ENCODE results near the gene MSX1. TPM values are rescaled to one million over a fixed set of nuclear protein-coding genes. Genes with fewer than 3 reads are reported as not detected.

MSX1 gene
- total and polyA plus RNA-seq, 12 donors: 1.8 to 30.3 (median 7.2) TPM

DNA sequence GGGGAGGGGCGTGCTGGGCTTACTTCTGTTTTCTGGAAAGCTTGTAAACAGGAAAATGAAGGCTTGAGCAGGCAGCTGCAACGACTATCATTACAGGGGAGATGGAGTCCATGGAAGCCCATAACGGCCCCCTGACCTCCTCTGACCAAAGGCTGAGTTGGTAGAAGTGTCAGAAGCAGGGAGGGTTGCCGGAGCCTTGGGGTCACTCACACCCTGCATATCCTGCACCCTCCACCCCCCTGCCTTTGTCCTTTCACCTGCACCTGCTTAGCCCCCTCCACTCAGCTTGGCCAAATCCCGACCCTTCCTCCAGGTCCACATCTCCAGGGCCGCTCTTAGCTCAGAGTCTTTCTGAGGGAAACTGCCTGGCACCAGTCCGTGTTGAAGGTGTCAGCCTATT lies 12.5 kb upstream of the MSX1 start:
- no peaks in the 10 kb centered on the region for H3K9me3 ChIP-seq (replicated peaks in 1 of 3)
- WGBS, 4 donors: 57 to 67% (median 64%) methylated on average over 7 of the region's 7 CpGs

DNA sequence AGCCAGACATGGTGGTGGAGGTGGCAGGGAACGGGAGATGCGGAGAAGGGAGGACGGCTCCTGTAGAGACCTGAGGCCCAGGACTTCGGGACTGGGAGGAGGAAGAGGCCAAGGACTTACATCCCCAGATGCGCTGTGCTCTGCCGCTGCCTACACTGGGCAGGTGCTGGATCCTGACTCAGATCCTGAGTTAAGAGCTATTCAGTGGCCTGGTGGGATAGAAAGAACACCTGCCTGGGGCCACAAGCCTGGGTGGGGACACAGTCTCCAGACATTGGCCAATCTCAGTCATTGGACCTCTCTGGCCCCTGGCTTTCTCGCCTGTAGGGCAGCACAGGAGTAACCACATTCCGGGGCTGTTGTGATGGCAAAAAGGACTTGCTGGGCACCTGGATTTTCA lies 10.9 kb upstream of the MSX1 start:
- Histone ChIP-seq H3K36me3 (replicated peaks in 1 of 2) (no peaks in the 10 kb centered on the region), H3K4me1 (replicated peaks in 1 of 2) (peaks cover 0 to 4% of the 10 kb centered on the region in 2 donors), H3K27me3 (peaks cover 18% of the 10 kb centered on the region), H3K4me3 (no peak overlapping the region), H3K9me3 (replicated peaks in 1 of 3) (no peaks in the 10 kb centered on the region), H3K27ac (no peak overlapping the region)
- DNase-seq: no peak
- 82 to 96% (median 86%) methylated on average over 6 to 8 of the region's 8 CpGs for WGBS, 4 donors
- TF ChIP-seq, protein P1, sequence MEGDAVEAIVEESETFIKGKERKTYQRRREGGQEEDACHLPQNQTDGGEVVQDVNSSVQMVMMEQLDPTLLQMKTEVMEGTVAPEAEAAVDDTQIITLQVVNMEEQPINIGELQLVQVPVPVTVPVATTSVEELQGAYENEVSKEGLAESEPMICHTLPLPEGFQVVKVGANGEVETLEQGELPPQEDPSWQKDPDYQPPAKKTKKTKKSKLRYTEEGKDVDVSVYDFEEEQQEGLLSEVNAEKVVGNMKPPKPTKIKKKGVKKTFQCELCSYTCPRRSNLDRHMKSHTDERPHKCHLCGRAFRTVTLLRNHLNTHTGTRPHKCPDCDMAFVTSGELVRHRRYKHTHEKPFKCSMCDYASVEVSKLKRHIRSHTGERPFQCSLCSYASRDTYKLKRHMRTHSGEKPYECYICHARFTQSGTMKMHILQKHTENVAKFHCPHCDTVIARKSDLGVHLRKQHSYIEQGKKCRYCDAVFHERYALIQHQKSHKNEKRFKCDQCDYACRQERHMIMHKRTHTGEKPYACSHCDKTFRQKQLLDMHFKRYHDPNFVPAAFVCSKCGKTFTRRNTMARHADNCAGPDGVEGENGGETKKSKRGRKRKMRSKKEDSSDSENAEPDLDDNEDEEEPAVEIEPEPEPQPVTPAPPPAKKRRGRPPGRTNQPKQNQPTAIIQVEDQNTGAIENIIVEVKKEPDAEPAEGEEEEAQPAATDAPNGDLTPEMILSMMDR (IDR thresholded peaks at IDR 0.05): no peak
- TF ChIP-seq POLR2A (IDR thresholded peaks at IDR 0.05): no peak
- intact Hi-C loops (cut with DNase I): no loop called here

More for the DNA sequence above, 12.5 kb upstream of the MSX1 start:
- Histone ChIP-seq H3K27ac (no peak overlapping the region), H3K4me1 (replicated peaks in 1 of 2) (no peaks in the 10 kb centered on the region), H3K36me3 (replicated peaks in 1 of 2) (no peaks in the 10 kb centered on the region), H3K4me3 (no peak overlapping the region), H3K27me3 (peaks cover 16% of the 10 kb centered on the region)
- intact Hi-C loops (cut with DNase I): no loop called here
- TF ChIP-seq, protein P1 (IDR thresholded peaks at IDR 0.05): no peak
- no peak for TF ChIP-seq POLR2A (IDR thresholded peaks at IDR 0.05)
- DNase-seq: no peak

DNA sequence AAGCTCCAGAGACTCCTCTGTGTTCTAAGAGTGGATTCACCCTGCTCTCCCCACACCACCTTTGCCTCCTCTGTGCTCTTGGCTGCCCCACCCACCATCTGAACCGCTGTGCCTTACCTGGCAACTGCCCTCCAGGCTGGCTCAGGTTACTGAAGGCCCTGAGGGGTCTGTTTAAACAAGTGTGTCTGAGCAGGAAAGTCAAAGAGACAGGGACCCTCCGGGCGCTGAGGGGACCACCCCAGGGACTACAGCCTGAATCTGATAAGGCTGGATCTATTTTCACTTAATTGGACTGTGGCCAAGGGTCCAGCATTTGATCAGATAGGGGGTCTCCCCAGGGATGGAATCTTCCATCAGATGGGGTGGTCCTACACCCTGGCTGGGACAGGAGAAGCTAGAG lies 10.4 kb upstream of the MSX1 start:
- H3K27me3 ChIP-seq: peaks cover 21% of the 10 kb centered on the region
- TF ChIP-seq, protein P1 (IDR thresholded peaks at IDR 0.05): no peak
- TF ChIP-seq POLR2A (IDR thresholded peaks at IDR 0.05): no peak
- intact Hi-C loops (cut with DNase I): no loop called here
- no peaks in the 10 kb centered on the region for H3K36me3 ChIP-seq (replicated peaks in 1 of 2)
- no peak overlapping the region for H3K4me3 ChIP-seq
- 63 to 71% (median 66%) methylated on average over 3 of the region's 3 CpGs; no CpG with 5 or more reads in 1 of the 4 donors for WGBS, 4 donors
- peaks cover 0 to 4% of the 10 kb centered on the region in 2 donors for H3K4me1 ChIP-seq (replicated peaks in 1 of 2)
- no peak for DNase-seq
- no peaks in the 10 kb centered on the region for H3K9me3 ChIP-seq (replicated peaks in 1 of 3)
- no peak overlapping the region for H3K27ac ChIP-seq

DNA sequence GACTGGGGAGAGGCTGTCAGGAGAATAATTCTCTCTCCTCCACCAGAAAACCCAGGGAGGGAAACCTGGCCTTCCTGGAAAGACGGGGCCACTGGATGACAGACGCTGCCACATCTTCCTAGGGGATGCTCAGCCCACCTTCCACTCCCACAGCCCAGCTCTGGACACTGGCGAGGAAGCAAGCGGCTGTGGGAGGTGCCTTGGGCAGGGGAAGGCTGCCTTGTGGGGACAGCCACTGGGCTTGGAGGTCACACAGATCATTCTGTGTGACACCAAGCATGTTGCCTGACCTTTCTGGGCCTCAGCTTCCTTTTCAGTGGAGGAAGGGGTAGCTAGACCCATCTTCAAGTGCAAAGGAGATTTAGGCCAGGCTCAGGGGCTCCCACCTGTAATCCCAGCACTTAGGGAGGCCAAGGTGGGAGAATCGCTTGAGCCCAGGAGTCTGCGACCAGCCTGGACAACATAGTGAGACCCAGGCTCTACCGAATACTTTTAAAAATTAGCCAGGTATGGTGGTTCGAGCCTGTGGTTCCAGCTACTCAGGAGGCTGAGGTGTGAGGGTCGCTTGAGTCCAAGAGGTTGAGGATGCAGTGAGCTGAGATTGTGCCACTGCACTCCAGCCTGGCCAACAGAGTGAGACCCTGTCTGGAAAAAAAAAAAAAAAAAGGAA lies 9.8 kb upstream of the MSX1 start:
- no peak overlapping the region for H3K4me3 ChIP-seq
- intact Hi-C loops (cut with DNase I): loop anchor here in 1 of 2 donors (10.0 kb wide), 1 partner anchor 365 kb away; no protein-coding TSS in a partner anchor
- H3K4me1 ChIP-seq (replicated peaks in 1 of 2): peaks cover 0 to 4% of the 10 kb centered on the region in 2 donors
- WGBS, 4 donors: 82 to 96% (median 89%) methylated on average over 7 to 9 of the region's 9 CpGs
- TF ChIP-seq, protein P1 (IDR thresholded peaks at IDR 0.05): no peak
- no peak for TF ChIP-seq POLR2A (IDR thresholded peaks at IDR 0.05)
- peaks cover 26% of the 10 kb centered on the region for H3K27me3 ChIP-seq
- no peaks in the 10 kb centered on the region for H3K36me3 ChIP-seq (replicated peaks in 1 of 2)
- no peak for DNase-seq
- no peak overlapping the region for H3K27ac ChIP-seq
- no peaks in the 10 kb centered on the region for H3K9me3 ChIP-seq (replicated peaks in 1 of 3)
